K562 (cell line): Measurements from ENCODE around the gene GLUL.

Experiments used
- BCOR ChIP-seq: fragments of 450-650 bp; IDR thresholded peaks from 2 replicates; pipeline ENCODE4 v1.6.1; 2016
- ESRRA ChIP-seq: fragments of 450-650 bp; IDR thresholded peaks from 2 replicates; pipeline ENCODE4 v1.6.1; 2014; ENCODE audit warnings: low read depth, mild to moderate bottlenecking, moderate library complexity, borderline replicate concordance
- EZH2 ChIP-seq: IDR thresholded peaks from 2 replicates; pipeline ENCODE4 v1.6.1; 2012; ENCODE audit warnings: low read depth, mild to moderate bottlenecking, inconsistent platforms, low read length, borderline replicate concordance
- GATA2 ChIP-seq: sonication (generic); formaldehyde crosslinking; IDR thresholded peaks from 2 replicates; pipeline ENCODE4 v1.4.0; 2020; ENCODE audit warnings: mild to moderate bottlenecking, missing genetic modification reagents
- KLF10 ChIP-seq: fragments of 250-450 bp; sonication (Bioruptor Pico); IDR thresholded peaks from 2 replicates; pipeline ENCODE4 v1.6.1; 2021; ENCODE audit warnings: matching md5 sums
- PRPF4 ChIP-seq: fragments of 200-400 bp; formaldehyde crosslinking; IDR thresholded peaks from one replicate; pipeline ENCODE4 v1.6.1; 2017; ENCODE audit warnings: low read length, low read depth, mild to moderate bottlenecking; ENCODE audit not compliant: insufficient read depth, poor library complexity, severe bottlenecking
- ZNF449 ChIP-seq: fragments of 250-450 bp; sonication (Bioruptor Pico); IDR thresholded peaks from 2 replicates; pipeline ENCODE4 v1.8.0; 2022; ENCODE audit warnings: moderate library complexity, mild to moderate bottlenecking, inconsistent platforms
- TF ChIP-seq, protein P1 (sequence below), 3 experiments: IDR thresholded peaks in 2 of 3; conservative IDR thresholded peaks in 1 of 3; 2 replicates each; pipeline ENCODE4 v1.5.1; 2011 to 2012; ENCODE audit warnings: low read length in 3 of 3, mild to moderate bottlenecking in 3 of 3, control low read depth in 2 of 3, improper control_type of control experiment in 1 of 3, inconsistent platforms in 1 of 3, low read depth in 1 of 3, mixed read lengths in 1 of 3, moderate library complexity in 1 of 3; ENCODE audit not compliant: insufficient read depth in 2 of 3
- TF ChIP-seq, protein P2 (sequence below), 2 experiments: fragments of 450-650 bp in 1 of 2; sonication (generic) in 1 of 2; formaldehyde crosslinking in 1 of 2; IDR thresholded peaks in 1 of 2; conservative IDR thresholded peaks in 1 of 2; 2 replicates each; pipeline versions ENCODE4 v1.6.1 to v1.8.1; 2016 to 2023; ENCODE audit warnings: mild to moderate bottlenecking in 2 of 2, moderate library complexity in 2 of 2, inconsistent platforms in 1 of 2, missing genetic modification reagents in 1 of 2

- TF ChIP-seq, protein P1, sequence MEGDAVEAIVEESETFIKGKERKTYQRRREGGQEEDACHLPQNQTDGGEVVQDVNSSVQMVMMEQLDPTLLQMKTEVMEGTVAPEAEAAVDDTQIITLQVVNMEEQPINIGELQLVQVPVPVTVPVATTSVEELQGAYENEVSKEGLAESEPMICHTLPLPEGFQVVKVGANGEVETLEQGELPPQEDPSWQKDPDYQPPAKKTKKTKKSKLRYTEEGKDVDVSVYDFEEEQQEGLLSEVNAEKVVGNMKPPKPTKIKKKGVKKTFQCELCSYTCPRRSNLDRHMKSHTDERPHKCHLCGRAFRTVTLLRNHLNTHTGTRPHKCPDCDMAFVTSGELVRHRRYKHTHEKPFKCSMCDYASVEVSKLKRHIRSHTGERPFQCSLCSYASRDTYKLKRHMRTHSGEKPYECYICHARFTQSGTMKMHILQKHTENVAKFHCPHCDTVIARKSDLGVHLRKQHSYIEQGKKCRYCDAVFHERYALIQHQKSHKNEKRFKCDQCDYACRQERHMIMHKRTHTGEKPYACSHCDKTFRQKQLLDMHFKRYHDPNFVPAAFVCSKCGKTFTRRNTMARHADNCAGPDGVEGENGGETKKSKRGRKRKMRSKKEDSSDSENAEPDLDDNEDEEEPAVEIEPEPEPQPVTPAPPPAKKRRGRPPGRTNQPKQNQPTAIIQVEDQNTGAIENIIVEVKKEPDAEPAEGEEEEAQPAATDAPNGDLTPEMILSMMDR (IDR thresholded peaks at IDR 0.05 in 2 of 3, conservative IDR thresholded peaks at IDR 0.05 in 1 of 3; ENCODE audit: insufficient read depth in 2 of 3, low read depth in 1 of 3, low read length in 3 of 3) = no peak
- TF ChIP-seq BCOR (no peak), ESRRA (no peak), KLF10 (CRISPR knock-in tag) (no peak), ZNF449 (CRISPR knock-in tag) (no peak), PRPF4 (no peak), EZH2 (no peak), GATA2 (CRISPR knock-in tag) (no peak)
- TF ChIP-seq, protein P2, sequence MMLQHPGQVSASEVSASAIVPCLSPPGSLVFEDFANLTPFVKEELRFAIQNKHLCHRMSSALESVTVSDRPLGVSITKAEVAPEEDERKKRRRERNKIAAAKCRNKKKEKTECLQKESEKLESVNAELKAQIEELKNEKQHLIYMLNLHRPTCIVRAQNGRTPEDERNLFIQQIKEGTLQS (IDR thresholded peaks at IDR 0.05) = no peak
- TF ChIP-seq, protein P2 (CRISPR knock-in tag; conservative IDR thresholded peaks at IDR 0.05) = no peak
These were observed 9.0 kb upstream of the GLUL start, which contains the start of gene TEDDM1 for GRCh38 chr1:182400567-182400966.
